SKM-1 (cell line): ENCODE data around the gene PMEPA1.

Experiments used
- DNase-seq: peaks from one replicate; lab custom pipeline; 2025; ENCODE audit not compliant: unreplicated experiment; lab: John Stamatoyannopoulos, UW

Gene PMEPA1

DNA sequence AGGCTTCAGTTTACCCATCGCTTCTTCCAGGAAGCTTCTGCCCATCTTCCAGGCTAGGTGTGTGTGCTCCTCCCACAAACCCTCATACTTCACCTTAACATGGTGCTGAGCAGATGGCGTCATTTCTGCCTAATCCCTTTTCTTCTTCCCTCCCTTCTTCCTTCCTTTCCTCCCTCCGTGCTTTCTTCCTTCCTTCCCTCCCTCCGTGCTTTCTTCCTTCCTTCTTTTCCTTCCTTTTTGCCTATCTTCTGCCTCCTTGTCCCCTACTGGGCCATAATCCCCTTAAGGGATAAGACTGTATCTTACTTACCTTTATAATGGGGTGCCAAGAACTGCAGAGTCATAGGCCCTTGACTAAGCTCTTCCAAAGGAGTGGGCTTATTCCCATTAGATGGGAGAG is 27.5 kb upstream of the PMEPA1 start:
- no peak for DNase-seq

DNA sequence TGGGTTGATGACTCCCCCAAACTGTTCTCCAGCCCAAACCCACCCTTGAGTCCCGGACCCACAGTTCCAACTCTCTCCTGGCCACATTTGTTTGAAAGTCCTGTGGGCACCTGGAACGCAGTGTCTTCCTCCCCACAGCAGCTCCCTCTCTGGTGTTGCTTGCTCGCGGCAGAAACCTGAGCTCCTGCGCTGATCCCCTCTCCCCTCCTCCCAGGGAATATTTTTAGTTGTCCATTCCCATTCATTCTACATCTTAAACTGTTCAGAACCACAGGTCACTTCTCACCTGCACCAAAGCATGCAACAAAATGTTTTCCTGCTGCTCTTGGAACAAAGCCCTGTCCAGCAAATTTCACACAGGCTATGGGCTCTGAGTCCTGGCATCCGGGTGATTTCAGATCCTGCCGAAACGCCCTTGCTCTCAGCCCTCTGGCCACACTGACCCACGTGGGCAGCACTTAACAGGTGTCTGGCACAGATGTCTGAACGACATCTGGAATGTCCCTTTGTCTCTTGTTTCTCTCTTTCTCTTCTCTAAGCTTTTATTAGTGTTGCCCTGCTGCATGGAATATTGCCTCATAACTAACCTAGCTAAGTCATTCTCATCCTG is 27.0 kb upstream of the PMEPA1 start:
- no peak for DNase-seq

DNA sequence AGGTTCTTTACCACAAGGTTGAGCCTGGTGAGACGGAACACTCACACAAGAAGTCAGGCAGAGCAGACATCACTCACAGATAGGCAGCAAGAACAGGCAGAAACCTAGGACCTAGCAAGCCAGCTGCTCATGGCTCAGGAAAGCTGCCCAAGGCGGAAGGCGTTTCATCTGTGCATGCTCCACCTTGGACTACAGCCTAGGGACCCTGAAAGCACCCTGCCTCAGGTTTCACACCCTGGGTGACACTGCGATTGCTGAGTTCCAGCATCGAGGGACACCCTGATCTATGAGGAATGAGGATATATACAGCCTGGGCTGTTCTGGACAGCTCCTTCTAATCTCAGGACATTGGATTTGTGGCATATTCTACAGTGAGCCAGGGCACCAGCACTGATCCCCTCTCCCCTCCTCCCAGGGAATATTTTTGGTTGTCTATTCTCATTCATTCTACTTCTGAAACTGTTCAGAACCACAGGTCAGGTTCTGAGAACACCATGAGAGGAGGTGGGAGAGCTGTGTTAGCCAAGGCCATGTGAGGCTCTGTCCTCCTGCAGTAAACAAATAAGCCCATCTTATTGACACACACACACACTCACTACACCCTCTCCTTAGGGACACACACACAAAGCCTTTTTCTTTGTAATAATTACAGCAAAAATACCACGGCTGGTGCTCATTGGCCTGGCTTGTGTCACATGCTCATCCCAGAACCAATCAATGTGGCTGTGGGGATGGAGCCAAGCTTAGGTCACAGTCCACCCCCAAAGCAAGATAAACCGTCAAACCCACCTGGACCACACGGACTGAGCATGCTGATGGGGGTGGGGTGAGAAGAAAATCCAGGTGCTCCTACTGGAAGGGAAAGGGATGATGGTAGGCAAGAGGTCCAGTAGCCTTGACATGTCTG is 26.3 kb upstream of the PMEPA1 start:
- no peak for DNase-seq

- no peak for DNase-seq
Observed at GRCh38 chr20:57734754-57735153, 24.9 kb upstream of the PMEPA1 start.

- no peak for DNase-seq
Observed at GRCh38 chr20:57732226-57732625, 22.4 kb upstream of the PMEPA1 start.

DNA sequence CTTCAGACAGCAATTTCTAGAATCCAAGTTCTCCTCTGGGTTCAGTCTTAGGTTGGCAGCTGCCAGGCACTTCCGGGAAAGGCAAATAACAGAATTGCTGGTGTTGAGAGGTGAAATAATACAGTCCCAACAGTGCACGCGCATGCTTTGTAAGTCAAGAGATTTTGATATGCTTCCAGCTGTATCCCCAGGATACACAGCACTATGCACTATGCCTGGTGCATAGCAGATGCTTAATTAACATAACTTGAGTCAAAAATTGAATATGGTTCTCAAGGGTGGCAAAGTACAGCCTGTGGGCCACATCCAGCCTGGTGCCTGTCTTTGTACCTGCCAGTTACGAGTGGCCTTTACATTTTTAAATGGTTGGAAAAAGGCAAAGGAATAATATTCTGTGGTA is 18.9 kb upstream of the PMEPA1 start:
- no peak for DNase-seq

DNA sequence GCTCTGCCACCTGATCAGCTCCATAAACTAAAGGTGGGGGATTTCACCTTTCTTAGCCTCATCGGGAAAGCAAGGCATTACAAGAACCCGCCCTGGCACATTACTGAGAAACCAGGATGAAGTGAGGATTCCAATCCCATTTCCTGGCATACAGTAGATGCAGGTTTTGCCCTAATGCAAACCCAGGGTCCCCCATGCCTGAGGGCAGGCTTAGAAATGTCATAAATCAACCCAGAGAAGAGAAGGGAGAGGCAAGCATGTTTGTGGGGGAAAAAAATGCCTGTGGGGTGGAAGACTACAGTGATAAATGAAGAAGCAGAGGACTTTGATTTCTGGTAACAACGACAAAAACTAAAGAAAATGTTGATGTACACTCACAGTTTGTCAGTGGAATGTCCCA is 18.0 kb upstream of the PMEPA1 start:
- no peak for DNase-seq

DNA sequence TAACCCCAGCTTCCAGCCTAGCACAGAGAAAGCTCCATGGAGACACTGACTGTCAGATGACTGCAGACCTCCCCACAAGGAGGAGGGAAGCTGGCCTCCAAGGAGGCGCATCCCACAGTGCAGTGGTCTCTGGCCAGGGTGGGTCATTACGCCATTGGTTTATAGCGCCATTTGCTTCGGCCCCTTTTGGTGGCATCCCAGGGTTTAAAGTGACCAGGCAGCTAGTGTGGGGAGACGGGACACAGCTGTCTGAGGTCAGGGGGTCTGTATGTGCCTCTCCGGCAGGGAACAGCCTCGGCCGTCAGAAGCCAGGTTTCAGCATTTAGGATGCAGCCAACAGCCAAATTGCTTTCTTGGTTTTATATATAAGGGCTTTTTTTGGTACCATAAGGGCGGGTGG is 15.8 kb upstream of the PMEPA1 start:
- no peak for DNase-seq

GRCh38 chr20:57724610-57725405 is 15.0 kb upstream of the PMEPA1 start:
- no peak for DNase-seq

- no peak for DNase-seq
Observed at GRCh38 chr20:57723816-57724215, 14.0 kb upstream of the PMEPA1 start.

DNA sequence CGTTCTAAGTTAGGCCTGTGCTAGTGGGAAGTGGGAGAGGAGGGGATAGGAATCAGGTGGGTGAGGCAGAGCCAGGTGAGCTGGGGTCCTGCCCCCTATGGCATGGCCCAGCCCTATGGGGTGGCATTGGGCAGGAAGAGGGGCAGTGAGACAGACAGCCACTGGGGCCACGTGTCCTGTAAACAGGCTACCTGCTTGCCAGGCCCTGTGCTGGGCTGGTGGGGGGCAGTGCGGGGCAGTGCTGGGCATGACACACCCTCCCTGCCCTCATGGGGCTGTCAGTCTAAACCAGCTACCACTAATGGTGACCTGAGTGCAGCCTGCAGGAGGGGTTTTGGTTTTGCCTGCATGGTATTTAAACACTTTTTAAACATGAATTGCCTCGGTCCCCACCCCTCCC is 10.1 kb upstream of the PMEPA1 start:
- no peak for DNase-seq

GRCh38 chr20:57718490-57719009 is 8.7 kb upstream of the PMEPA1 start:
- peak; percentile 91 for DNase-seq

DNA sequence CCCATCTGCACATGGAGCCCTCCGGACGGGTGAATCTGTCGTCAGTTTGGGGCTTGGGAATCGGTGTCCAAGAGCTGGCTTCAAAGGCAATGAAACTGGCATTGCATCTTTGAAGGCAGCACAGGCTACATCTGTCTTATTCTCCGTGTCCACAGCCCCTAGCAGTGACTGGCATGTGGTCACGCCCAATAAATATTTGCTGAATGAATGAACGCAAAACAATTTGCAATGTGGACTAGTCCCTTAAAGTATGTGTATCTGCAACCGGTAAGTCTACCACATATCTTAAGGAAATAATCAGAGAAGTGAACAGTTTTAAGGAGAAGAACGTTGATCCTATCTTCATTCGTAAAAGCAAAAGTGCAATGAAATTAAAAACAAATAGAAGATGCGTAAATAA is 8.0 kb upstream of the PMEPA1 start:
- no peak for DNase-seq

GRCh38 chr20:57716901-57717300 is 7.1 kb upstream of the PMEPA1 start:
- DNase-seq: no peak

GRCh38 chr20:57716202-57716601 is 6.4 kb upstream of the PMEPA1 start:
- DNase-seq: no peak

DNA sequence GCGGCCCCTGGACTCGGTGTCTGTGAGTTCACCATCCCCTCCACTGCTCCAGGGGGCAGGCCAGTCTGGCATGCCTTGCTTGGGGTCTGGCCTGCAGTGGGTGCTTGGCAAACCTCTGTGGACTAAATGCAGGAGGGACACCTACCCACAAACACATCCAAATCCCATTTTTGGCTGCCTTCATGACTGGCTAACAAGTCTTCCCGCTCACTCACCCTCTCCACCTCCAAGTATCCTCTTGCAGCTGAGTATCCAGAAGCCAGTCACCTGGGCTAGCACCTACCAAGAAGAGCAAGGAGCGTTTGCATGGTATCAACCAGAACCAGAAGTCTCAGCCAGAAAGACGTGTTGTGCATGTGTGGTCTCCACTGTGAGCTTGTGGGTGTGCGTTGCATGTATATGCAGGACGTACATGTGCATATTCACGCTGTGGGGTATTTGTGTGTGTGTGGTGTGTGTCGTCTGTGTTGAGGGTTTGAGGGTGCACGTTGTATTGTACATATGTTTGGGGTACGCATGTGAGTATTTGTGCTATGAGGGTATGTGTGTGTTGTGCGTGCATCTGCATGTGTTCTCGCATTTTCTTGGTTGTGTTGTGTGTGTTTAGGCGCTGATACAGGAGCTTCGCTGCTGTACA is 5.6 kb upstream of the PMEPA1 start:
- DNase-seq: no peak

GRCh38 chr20:57714409-57715267 is 4.8 kb upstream of the PMEPA1 start:
- no peak for DNase-seq

GRCh38 chr20:57713951-57714350 is 4.1 kb upstream of the PMEPA1 start:
- no peak for DNase-seq

DNA sequence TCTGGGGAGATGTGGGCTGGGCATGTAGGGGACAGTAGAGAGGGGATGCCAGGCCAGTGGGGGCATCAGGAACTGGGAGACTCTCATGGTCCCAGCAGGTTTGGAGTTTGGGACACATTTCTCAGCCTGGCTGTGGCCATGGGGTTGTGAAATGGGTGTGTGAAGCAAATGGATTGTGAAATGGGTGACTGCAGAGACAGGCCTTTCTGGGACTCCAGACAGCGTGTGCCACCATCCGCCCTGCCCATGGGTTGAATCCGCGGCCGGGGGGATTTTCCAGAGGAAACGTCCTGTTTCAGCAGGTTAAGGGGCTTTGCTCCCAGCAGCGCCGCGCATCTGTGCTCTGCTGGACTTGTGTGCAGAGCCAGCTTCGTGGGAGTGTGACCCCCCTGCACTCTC is 3.7 kb upstream of the PMEPA1 start:
- DNase-seq: peak; percentile 68

DNA sequence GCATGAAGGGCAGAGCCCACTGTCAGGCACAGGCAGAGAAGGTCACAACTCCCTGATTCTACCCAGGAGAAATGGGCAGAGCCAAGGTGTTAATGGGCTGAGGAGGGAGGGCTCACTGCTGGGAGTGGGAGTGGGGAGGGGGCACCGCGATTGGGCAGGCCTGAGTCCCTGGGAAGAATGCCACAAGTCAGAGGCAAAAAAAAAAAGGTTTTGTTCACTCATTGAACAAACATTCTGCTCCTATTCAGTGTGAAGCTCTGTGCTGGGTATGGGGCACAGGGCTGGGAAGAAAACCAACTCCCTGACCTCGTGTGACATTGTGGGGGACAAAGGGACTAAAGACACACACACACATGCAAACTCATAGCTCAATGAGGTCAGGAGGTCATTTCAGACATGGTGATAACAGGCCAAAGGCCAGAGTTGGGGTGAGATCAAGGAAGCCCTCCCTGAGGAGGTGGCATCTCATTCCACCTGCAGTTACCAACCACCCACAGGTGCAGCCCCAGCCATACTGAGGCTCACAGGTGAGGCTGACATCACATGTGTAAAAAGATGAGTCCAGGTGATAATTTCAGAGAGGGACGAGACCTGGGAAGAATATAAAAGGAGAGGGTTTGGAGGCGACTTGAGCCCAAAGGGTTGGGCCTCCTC is 3.2 kb upstream of the PMEPA1 start:
- DNase-seq: no peak
